ENCODE measurements around the gene FAM53A.
"Not testable (repeated sequence)": the region's sequence is repeated elsewhere in the genome, so short reads cannot be mapped to it uniquely, and the experiment has no call there.

FAM53A gene

DNA sequence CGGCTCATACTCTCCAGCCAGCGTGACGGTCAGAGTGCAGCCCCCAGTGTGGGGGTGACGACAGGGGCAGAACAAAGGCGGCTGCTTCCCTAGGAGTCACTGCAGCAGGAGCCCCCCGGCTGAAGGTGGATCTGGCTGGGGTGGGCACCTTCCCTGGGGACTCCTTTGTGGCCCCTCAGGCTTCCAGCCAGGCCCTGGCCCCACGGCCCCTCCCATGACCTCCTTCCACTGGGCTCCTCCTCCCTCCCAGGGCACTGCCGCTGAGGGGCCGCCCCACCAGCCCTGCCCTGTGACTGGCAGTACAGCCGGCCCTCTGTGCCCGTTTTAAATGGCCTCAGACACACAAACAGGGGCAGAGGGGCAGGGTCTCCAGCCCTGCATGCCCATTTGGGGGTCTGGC, 61.9 kb downstream of the FAM53A start:
- no peak for DNase-seq (ENCODE audit: low read depth)

DNA sequence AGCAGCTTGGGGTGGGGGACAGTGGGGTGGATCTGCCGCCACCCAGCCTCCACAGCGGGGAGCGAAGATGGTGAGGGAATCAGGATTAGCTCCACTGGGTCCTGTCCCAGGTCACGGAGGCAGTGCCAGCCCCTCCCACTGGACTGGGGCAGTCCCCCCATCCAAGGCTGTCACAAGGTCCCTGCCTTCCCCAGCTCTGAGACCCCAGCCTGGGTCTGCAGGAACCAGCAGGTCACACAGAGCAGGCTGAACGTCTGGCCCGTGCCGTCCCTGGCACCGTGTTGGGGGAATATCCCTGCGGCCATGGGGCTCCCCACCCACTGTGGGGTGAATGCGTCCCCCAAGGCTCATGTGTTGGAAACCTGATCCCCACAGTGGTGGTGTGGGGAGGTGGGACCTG, 62.6 kb downstream of the FAM53A start:
- no peak for DNase-seq (ENCODE audit: low read depth)

DNA sequence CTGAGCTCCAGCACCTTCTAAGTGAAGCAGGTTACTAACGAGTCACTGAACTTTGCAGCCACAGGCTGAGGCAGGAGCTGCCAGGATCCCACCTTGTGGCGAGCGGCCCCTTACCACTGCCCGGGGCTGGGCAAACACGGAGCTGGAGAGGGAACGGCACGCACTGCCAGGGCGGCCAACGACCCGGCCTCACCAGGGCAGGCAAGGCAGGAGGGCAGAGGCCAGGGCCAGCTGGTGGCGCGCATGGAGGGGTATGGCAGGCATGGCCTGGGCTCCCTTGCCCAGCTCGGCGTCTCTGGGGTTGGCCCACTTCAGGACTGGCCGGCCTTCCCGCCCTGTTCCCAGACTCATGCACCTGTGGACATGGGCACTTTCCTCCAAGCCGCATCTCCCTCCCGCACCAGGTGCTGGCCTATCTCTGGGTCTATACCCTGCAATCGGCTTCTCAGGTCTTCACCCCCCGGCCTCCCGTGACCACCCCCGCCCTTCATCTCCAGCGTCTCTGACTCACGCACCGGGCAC, 64.9 kb downstream of the FAM53A start:
- DNase-seq (ENCODE audit: low read depth), result no peak

DNA sequence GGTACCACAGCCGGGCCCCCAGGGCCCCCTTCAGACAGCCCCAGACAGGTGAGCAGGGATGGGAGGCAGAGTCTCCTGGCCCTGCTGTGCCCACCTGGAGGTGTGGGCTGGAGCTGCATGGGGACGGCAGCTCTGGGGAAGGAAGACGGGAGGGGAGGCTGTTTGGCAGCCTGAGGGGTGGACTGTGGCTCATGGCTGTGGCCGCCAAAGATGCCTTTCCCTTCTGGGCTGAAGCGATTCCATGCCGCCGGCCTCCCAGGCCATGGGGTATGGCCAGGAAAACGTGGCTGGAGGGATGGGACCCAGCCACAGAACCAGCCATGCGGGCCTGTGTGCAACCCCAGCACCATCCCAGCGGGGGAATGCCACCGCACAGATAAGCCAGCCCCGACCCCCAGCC, 65.7 kb downstream of the FAM53A start:
- no peak for DNase-seq (ENCODE audit: low read depth)

DNA sequence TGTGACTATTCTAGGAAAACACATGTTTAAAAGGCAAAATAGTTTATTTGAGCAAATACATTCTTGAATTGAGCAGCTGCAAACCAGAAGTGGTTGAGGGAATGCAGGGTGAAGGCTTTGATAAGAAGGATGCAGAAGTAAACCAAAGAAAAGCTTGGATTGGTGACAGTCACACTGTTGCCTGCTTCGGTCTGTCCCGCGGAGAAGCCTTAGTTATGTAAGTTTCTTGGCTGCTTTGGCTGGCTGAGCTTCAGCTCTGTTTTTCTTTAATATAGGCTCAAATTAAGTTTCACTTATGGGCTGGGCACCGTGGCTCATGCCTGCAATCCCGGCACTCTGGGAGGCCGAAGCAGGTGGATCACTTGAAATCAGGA, 67.6 kb downstream of the FAM53A start:
- no peak for DNase-seq (ENCODE audit: low read depth)

DNA sequence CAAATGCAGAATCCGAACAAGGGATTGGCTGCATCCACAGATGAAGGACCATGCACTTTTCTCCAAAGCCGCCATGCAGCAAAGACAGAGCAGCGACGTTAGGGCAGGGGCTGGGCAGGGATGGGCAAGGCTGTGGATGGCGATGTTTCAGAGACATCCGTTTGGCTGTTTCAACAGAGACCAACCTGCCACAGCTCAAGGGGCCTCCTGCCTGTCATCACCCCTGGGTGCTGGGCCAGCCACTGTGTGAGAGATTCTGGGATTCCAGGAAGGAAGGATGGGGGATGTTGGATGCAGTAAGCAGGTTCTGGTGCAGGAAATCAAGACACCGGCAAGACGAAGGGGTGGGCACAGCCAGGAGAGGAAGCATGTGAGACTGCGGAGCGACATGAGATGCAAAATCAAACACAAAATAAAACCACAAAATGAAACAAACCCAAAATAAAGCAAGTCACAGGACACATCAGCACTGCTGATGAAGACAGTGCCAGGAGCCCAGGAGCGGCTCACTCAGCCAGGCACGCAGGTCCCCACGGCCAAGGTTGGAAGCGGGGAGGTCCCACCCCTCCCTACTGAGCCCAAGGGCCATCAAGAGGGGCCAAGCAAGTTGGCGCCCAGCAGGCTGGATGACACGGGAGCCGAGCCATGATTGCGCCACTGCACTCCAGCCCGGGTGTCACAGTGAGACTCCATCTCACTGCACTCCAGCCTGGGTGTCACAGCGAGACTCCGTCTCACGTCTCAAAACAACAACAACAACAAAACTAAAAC, 68.1 kb downstream of the FAM53A start:
- no peak for DNase-seq (ENCODE audit: low read depth)

DNA sequence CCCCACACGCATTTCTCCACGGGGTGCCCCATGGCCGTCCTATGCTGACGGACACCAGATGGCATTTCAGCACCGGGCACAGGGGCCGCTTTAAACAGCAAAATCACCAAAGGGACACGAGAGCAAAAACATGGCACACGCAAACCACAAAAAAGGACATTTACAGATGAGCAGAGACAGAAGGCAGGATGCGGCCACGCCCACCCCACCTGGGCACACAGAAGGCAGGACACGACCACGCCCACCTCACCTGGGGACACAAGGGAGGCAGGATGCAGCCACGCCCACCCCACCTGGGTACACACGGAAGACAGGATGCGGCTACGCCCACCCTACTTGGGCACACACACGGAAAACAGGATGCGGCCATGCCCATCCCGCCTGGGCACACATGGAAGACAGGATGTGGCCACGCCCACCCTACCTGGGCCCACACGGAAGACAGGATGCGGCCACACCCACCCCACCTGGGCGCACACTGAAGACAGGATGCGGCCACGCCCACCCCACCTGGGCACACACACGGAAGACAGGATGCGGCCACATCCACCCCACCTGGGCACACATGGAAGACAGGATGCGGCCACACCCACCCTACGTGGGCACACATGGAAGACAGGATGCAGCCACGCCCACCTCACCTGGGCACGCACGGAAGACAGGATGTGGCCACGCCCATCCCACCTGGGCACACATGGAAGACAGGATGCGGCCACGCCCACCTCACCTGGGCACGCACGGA, 69.1 kb downstream of the FAM53A start:
- no peak for DNase-seq (ENCODE audit: low read depth)

DNA sequence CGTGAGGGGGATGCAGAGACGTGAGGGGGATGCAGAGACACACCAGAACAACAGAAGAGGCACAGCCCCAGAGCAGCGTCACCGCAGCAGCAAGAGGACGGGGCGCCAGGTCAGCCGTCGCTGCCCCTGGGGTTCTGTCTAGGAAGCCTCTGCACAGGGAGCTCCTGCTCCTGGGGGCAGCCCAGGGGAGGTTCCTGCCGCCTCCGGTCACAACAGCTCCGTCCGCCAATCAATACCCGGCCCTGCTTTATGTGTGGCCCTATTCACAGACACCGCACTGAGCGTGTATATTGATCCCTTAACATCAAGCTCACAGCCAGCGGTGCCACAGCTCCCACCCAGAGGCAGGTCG, 69.6 kb downstream of the FAM53A start:
- DNase-seq (ENCODE audit: low read depth), result no peak

DNA sequence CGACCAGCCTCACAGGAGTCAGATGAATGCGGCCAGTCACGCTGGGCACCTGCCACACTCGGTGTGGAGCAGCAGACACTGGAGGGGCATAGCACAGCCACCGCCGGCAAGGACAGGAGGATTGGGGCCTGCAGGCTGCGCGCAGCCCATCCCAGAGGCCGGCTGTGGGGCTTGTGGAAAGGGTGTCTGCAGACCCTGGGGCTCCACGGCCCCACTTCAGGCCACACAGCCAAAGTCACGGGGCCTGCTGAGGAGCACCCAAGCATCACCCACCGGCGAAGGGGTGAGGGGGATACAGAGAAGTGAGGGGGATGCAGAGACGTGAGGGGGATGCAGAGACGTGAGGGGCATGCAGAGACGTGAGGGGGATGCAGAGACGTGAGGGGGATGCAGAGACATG, 70.1 kb downstream of the FAM53A start:
- no peak for DNase-seq (ENCODE audit: low read depth)

DNA sequence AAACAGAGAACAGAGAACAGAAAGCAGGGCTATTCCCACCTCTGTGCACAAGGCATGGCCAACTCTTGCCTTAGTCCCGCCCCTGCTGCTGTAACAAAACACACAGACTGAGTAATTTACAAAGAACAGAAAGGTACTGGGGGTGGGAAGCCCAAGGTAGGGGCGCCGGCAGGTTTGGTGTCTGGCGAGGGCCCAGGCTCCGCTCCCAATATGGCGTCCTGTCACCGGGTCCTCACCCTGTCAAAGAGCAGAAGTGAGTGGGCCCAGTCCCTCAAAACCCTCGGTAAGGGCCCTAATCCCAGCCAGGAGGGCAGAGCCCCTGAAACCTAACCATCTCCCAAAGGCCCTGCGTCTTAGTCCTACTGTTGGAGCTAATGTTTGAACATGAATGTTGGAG, 71.0 kb downstream of the FAM53A start:
- no peak for DNase-seq (ENCODE audit: low read depth)

DNA sequence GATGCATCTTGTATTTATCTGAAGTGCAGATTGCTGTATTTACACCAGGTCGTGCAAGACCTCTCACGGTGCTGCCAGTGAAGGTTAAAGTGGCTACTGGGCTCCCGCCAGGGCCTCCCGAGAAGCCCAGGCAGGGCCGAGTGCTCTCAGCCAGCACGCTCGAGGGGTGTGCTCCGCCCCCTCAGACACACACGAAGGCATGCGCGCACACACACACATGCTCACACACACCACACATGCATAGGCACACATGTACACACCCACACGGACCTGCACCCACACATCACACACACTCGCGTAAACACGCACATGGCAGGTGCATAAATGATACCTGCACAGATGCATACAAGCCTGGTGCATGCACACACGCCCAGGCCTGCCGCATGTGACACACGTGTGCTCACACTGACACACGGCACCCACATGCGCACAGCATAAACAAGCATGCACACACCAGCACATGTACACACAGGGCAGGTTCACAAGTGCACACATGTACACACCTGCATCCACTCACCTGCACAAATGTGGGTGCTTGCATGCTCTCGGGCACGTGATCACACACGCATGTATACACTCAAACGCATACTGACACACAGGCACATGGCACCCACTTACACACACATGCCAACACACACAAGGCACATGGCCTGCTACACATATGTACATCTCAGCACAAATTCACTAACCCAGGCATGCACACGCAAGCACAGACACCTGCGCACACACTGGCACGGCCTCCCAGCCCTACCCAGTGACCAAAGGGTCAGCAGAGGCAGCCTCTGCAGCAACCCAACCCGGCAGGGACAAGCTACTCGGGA, 71.6 kb downstream of the FAM53A start:
- DNase-seq (ENCODE audit: low read depth), result no peak

DNA sequence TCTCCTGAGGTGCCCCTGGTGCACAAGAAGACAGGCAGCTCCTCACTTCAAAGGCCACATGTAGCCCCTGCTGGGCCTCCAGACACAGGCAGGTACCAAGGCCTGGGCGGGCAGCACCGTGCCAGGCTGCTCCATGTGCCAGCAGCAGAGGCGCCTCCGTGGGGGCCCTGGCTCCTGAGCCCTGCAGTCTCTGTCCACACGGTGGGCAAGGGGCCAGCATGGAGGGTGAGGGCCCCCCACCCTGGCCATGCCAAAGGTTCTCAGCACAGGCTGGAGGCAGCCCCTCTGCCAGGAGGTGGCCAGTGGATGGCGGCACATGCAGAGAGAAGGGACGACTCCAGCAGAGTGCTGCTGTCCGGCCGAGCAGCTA, 72.6 kb downstream of the FAM53A start:
- DNase-seq (ENCODE audit: low read depth), result no peak

DNA sequence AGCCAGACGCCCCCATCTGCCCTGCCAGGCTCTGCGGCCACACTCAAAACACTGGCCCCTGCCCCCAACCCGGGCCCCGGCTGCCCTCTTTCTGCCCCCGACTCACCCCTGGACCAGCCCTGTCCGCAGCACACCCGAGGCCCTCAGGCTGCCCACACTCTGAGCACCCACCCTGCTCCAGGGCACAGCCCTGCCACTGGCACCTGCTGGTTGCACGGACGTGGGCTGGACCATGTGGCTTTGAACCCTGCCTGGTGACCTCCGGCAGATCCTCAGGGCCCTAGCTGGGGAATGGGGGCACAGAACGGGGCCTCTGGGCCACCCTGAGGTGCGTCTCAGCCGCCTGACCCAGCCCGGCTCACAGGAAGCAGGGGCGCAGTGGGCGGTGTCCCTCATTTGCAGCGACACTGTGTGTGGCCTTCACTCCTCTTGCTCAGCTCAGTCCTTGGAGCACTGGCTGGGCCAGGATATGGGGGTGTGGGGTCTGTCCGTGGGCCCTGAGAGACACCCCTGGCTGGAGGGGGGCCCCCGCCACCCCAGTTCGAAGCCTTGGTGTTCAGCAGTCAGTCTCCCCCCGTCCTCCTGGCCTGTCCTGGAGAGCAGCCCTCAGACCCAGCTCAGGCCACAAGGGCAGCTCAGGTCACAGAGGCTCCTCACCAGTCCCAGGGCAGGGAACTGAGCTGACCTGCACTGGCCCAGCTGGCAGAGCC, 73.2 kb downstream of the FAM53A start:
- no peak for DNase-seq (ENCODE audit: low read depth)

DNA sequence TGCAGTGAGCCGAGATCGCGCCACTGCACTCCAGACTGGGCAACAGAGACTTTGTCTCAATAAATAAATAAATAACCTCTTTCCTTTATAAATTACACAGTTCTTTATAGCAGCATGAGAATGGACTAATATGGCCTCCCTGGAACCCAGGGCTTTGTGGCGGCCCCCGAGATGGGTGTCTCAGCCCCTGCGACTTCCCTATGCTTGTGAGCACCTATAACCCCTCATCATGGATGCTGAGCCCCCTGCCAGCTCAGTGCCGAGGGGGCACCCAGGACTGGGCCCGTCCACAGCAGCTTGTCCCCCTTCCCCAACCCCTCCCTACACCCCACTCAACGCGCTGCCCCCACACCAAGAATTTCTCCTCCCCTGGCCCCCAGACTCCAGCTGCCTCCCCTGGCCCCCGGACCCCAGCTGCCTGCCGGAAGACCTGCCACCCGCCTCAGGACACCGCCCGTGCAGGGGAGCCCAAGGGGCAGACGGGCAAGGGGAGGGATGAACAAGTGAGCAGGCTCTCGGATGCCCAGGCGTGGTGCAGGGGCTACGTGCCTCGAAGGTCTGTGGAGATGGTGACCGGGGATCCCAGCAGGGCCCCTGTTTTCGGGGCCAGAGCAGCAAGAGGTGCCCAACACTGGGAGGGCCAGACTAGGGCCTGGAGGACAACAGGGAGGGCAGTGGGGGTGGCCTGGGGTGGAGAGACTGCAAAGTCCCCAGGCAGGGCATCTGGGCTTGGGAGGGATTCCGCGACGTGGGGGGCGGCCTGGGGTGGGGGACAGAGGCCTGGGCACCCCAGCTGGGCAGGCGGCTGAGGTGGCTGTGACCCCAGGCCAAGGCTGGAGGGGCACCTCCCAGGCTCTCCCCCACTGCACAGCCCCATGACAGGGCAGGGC, 74.0 kb downstream of the FAM53A start:
- no peak for DNase-seq (ENCODE audit: low read depth)

DNA sequence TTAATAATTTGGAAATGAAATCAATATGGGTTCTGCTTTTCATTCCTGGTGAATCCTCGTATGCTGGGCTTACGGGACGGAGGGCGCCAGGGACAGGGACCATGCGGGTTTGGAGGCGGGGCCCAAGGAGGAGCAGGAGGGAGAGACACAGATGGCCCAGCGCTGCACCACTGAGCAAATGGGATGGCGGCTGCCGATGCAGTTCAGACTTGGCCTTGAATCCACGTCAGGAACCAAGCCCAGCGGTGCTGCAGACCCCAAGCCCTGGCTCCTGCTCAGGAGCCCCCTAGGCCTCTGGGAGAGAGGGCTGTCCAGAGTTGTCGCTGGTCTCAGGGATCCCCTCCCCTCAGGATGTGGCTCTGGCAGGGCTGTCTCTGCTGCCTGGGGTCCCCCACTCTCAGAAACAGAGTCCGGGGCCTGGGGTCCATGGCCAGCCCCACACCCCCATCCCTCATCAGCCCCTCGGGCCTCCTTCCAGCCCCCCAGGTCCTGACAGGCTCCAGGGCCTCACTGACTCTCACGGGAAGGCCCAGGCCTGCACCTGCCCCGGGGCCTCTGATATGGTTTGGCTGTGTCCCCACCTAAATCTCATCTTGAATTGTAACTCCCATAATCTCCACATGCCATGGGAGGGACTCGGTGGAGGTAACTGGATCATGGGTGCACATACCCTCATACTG, 75.2 kb downstream of the FAM53A start:
- DNase-seq (ENCODE audit: low read depth), result no peak

DNA sequence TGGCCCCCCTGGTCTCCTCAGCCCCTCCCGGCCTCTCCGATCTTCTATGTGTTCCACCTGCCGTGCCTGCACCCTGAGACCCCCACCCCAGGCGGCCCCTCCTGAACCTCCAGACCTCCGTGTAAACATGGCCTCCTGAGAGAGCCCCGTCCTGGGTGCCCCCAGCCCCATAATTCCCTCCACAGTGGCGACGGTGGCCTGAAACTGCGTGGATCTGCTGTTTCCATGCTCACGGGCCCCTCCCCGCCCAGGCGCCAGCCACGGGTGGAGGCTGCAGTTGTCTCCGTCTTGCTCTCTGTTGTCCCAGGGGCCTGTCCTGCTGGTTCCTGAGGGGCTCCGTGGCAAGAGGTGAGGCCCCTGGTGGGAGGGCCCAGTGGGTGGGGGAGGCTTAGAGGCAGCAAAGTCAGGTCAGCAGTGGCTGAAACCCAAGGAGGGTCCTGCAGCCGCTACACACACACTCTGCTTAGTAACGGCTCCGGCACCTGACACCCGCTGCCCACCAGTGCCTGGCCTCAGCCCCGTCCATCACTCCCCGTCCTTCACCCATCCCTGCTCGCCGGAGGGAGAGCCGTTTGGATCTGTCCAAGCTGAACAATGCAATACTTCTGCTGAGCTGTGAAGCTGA, 75.8 kb downstream of the FAM53A start:
- no peak for DNase-seq (ENCODE audit: low read depth)

DNA sequence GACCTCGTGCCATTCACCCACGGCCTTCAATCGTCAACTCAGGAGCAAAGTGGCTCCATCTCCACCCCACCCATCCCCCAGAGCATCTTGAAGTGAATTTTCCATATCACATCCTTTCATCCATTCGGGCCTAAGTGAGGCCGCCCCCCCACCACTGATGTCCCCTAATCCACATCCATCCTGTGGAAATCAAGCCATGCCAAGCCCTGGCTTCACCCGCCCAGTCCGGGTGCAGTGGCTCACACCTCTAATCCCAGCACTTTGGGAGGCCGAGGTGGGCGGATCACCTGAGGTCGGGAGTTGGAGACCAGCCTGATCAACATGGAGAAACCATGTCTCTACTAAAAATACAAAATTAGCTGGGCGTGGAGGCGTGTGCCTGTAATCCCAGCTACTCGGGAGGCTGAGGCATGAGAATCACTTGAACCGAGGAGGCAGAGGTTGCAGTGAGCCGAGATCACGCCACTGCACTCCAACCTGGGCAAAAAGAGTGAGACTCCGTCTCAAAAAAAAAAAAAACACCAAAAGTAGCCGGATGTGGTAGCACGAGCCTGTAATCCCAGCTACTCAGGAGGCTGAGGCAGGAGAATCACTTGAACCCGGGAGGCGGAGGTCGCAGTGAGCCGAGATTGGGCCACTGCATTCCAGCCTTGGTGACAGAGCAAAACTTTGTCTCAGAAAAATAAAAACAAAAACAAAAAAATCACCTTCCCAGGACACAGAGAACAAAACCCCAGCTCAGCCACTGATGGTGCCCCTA, 76.5 kb downstream of the FAM53A start:
- DNase-seq (ENCODE audit: low read depth), result not testable (repeated sequence)

DNA sequence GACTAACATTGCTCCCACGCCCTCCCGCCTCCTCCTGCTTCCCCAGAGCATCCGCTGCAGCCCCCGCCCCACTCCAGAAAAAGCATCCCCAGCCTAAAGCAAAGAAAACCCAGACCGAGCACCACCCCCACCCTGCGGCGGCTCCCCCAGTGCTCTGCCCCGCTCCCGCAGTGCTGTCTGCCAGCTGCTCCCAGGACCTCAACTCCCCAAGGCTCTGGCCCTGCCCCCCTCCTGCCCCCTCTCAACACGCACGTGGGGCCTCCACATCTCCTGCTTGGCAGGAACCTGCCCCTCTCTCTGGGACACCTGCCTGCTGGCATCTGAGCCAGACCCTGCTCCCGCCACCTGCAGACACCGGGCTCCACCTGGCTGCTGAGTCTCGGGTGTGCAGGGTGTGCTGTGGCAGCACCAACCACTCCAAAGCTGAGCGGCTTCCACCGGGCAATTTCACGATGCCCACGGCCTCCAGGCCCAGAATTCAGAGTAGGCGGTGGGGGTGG, 79.4 kb downstream of the FAM53A start:
- no peak for DNase-seq (ENCODE audit: low read depth)

DNA sequence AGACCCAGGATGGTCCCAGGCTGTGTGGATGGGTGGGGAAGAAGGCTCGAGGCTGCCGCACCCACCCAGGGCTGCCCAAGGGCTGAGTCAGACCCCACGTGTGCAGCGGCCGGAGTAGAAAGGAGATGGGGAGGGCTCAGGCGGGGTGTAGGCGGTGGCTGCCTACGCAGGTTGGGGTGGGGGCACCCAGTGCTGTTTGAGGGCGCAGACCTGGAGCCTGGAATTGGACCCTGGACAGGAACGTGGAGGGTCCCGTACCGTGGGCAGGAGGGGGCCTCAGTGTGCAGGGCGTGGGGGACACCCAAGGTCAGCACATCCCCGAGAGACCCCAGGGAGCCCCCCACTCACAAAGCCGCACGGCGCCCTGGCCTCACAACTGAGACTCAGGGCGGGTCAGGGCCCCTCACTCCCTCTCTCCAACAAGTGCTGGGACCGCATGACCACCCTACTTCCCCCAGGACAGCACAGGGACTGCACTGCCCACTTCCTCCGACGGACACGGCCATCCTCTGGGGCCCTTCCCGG, 79.9 kb downstream of the FAM53A start:
- no peak for DNase-seq (ENCODE audit: low read depth)

All from GM04503 (cell line).